SK-N-MC (cell line): Measurements from ENCODE around the gene TNFRSF14.

Source experiments
- EZH2 ChIP-seq: fragments of 200-600 bp; sonication (generic); IDR thresholded peaks from one replicate; pipeline ENCODE4 v1.6.1; 2017; ENCODE audit warnings: antibody characterized with exemption
- FOXP2 ChIP-seq: optimal IDR thresholded peaks from 2 replicates; pipeline ENCODE3; 2011; ENCODE audit warnings: mild to moderate bottlenecking, moderate library complexity; ENCODE audit not compliant: insufficient read depth; ENCODE audit errors: extremely low read length, control extremely low read depth
- POLR2AphosphoS5 ChIP-seq: IDR thresholded peaks from 2 replicates; pipeline ENCODE4 v1.6.1; 2012; ENCODE audit warnings: mild to moderate bottlenecking, low read depth, low read length, borderline replicate concordance

- no peak for TF ChIP-seq EZH2
- TF ChIP-seq POLR2AphosphoS5 = no peak
- no peak for TF ChIP-seq FOXP2
Measured at GRCh38 chr1:2589431-2590232, 33.5 kb downstream of the TNFRSF14 start.
